Lower lobe of right lung (tissue), 2 donors: ENCODE data around the gene GPR22. TPM values are rescaled to one million over a fixed set of nuclear protein-coding genes. Genes with fewer than 3 reads are reported as not detected.

Source experiments
- ATAC-seq, 2 donors: fragments of 200-7000 bp; cut with Tn5 transposase; one replicate each; pipeline ENCODE4 v1.9.1; 2020 to 2022; ENCODE audit warnings: mild to moderate bottlenecking in 2 of 2, moderate library complexity in 2 of 2
- DNase-seq: peaks from one replicate; pipeline ENCODE4 v3.0.0-alpha.2; 2020
- H3K27ac ChIP-seq: fragments of 200-600 bp; one replicate; pipeline ENCODE4 v1.8.0; 2022
- H3K27me3 ChIP-seq: fragments of 200-600 bp; one replicate; pipeline ENCODE4 v1.8.0; 2022; ENCODE audit warnings: low read depth
- H3K36me3 ChIP-seq: fragments of 200-600 bp; one replicate; pipeline ENCODE4 v1.8.0; 2022; ENCODE audit warnings: mild to moderate bottlenecking
- H3K4me1 ChIP-seq: fragments of 200-600 bp; one replicate; pipeline ENCODE4 v1.8.0; 2022
- H3K4me3 ChIP-seq: fragments of 200-600 bp; one replicate; pipeline ENCODE4 v1.8.0; 2022; ENCODE audit warnings: mild to moderate bottlenecking
- H3K9me3 ChIP-seq: fragments of 200-600 bp; one replicate; pipeline ENCODE4 v1.8.0; 2022
- intact Hi-C: fragments of 100-400 bp; cut with DNase I; formaldehyde crosslinking; loops from one replicate; pipeline ENCODE4 v1.11.0; 2022
- total RNA-seq: library from RNA; stranded (reverse); fragmentation: NEBNext Ultra II Directional; extraction: Animal tissue kit (Norgen Biotek cat#: 25700); gene quantifications from one replicate; pipeline ENCODE4 v1.2.1, GENCODE V29; 2021
- TF ChIP-seq, protein P1 (sequence below): fragments of 200-600 bp; IDR thresholded peaks from one replicate; pipeline ENCODE4 v1.8.0; 2022; ENCODE audit warnings: antibody characterized with exemption, mild to moderate bottlenecking
- donor health status: DM: no; HTN: yes; CAD: no; lungs with severe emphysema.

GPR22 gene
- total RNA-seq, 1 donor from 2014 or later = not detected

DNA sequence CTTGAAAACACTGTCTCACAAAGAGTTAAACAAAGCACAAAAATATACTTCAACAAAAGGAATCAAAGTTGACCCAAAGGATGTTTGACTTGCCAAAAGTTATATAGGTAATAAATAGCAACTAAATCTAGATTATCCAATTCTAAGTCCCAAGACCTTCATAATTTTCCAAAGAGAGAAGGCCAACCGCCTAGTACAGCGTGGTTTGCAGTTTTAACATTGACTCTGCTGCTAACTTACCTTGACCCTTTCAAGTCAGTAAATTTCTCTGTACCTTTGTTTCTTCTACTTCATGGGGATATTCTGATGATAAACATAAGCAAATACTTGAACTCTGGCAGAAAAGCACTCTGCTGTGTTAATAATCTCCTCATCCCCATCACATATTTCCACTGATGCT is 1.9 kb upstream of the GPR22 start:
- no peaks in the 10 kb centered on the region for H3K36me3 ChIP-seq
- intact Hi-C loops = no loop called here
- no peak overlapping the region for H3K27ac ChIP-seq
- no peak overlapping the region for H3K4me3 ChIP-seq
- DNase-seq (no peak), ATAC-seq (no peak)
- H3K27me3 ChIP-seq = no peaks in the 10 kb centered on the region
- peaks cover 4% of the 10 kb centered on the region for H3K4me1 ChIP-seq
- H3K9me3 ChIP-seq = no peaks in the 10 kb centered on the region
- TF ChIP-seq, protein P1, sequence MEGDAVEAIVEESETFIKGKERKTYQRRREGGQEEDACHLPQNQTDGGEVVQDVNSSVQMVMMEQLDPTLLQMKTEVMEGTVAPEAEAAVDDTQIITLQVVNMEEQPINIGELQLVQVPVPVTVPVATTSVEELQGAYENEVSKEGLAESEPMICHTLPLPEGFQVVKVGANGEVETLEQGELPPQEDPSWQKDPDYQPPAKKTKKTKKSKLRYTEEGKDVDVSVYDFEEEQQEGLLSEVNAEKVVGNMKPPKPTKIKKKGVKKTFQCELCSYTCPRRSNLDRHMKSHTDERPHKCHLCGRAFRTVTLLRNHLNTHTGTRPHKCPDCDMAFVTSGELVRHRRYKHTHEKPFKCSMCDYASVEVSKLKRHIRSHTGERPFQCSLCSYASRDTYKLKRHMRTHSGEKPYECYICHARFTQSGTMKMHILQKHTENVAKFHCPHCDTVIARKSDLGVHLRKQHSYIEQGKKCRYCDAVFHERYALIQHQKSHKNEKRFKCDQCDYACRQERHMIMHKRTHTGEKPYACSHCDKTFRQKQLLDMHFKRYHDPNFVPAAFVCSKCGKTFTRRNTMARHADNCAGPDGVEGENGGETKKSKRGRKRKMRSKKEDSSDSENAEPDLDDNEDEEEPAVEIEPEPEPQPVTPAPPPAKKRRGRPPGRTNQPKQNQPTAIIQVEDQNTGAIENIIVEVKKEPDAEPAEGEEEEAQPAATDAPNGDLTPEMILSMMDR = no peak

DNA sequence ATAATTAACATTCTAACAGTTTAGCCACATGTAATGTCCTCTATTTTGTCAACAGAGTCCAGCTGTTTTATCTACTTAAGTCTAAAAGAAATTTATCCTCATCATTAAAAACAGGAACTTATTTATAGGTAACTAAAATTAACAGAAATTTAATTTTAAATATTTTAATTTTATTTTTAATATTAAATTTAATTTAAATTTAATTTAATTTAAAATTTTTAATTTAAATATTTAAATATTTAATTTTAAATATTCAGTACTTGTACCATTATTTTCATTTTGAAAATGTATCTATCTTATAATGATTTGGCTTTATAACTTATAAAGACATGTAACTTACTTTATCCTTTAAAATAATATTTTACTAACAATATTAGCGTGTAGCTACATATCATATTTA is 1.0 kb upstream of the GPR22 start:
- ATAC-seq = no peak
- Histone ChIP-seq H3K36me3 (no peaks in the 10 kb centered on the region), H3K9me3 (no peaks in the 10 kb centered on the region), H3K27me3 (no peaks in the 10 kb centered on the region), H3K4me1 (peaks cover 4% of the 10 kb centered on the region), H3K27ac (no peak overlapping the region), H3K4me3 (no peak overlapping the region)
- DNase-seq = no peak
- intact Hi-C loops = no loop called here
- TF ChIP-seq, protein P1 = no peak

DNA sequence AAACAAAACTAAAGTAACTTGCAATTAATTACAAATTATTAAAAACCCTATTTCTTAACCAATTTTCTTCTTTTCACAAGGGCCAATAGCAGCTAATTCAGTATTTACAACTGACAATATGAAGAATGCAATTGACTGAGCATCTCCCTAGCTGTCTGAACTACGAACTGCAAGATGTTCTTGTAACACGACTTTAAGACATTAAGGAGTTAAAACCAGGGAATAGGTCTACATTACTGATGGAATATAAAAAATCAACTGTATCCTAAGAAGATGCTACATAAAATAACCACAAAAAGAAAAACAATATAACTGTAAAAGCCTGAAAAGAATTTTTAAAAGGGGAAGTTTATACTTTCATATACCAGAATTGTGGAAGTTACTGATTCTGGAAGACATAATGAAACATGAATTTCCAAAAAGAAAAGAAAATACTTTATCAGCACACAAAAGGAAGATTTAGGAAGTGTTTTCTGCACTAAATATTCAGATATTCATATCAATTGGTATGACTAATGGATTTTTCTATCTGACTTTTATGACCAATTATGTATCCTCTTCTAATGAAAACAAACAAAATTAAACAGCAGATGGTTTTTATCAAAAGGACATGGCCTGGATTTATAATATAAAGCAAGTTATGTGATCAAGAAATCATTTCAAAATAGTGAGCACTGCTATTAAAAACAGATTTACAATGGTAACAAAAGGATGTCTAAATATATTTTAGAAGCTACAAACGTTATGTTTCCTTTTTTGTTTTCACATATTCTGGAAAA is 1.6 kb downstream of the GPR22 start:
- TF ChIP-seq, protein P1 = no peak
- Histone ChIP-seq H3K4me1 (peaks cover 4% of the 10 kb centered on the region), H3K27me3 (no peaks in the 10 kb centered on the region), H3K27ac (no peak overlapping the region), H3K4me3 (no peak overlapping the region), H3K9me3 (no peaks in the 10 kb centered on the region), H3K36me3 (no peaks in the 10 kb centered on the region)
- intact Hi-C loops = no loop called here
- ATAC-seq (no peak), DNase-seq (no peak)

DNA sequence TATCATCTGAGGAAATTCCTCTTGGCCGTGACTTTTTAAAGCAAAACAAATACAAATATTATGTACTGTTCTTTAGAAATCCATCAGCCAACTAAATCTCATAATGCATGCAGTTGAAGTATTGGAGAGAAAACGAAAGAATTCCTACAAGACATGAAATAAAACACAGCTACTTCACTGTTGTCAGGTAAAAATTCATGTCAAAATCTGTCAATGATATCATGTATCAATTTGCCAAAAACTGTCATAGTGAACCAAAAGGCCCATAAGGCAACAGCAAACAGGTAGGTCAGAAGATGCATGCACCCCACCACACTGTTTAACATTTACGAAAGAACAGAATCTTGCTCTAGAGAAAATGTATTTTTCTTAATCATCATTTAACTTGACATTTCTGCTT is 2.3 kb downstream of the GPR22 start:
- intact Hi-C loops = no loop called here
- Histone ChIP-seq H3K4me1 (peaks cover 4% of the 10 kb centered on the region), H3K4me3 (no peak overlapping the region), H3K27me3 (no peaks in the 10 kb centered on the region), H3K27ac (no peak overlapping the region), H3K9me3 (no peaks in the 10 kb centered on the region), H3K36me3 (no peaks in the 10 kb centered on the region)
- TF ChIP-seq, protein P1 = no peak
- DNase-seq (no peak), ATAC-seq (no peak)

DNA sequence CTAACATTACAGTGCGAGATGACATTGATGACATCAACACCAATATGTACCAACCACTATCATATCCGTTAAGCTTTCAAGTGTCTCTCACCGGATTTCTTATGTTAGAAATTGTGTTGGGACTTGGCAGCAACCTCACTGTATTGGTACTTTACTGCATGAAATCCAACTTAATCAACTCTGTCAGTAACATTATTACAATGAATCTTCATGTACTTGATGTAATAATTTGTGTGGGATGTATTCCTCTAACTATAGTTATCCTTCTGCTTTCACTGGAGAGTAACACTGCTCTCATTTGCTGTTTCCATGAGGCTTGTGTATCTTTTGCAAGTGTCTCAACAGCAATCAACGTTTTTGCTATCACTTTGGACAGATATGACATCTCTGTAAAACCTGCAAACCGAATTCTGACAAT is 4.3 kb downstream of the GPR22 start:
- peaks cover 4% of the 10 kb centered on the region for H3K4me1 ChIP-seq
- H3K4me3 ChIP-seq = no peak overlapping the region
- H3K36me3 ChIP-seq = no peaks in the 10 kb centered on the region
- no peak overlapping the region for H3K27ac ChIP-seq
- no peaks in the 10 kb centered on the region for H3K9me3 ChIP-seq
- no peak for ATAC-seq
- TF ChIP-seq, protein P1 = no peak
- intact Hi-C loops = no loop called here
- DNase-seq = no peak
- no peaks in the 10 kb centered on the region for H3K27me3 ChIP-seq
